Mesenchymal stem cell (in vitro differentiated cells and primary cell): ENCODE data around the gene RENBP.

Source experiments
- DNase-seq: peaks from one replicate; pipeline ENCODE4 v3.0.0-alpha.2; 2013
- H2AFZ ChIP-seq: one replicate; pipeline ENCODE4 v1.6.1; 2013; ENCODE audit warnings: low read depth, mild to moderate bottlenecking, control low read depth, inconsistent platforms, low read length, moderate library complexity
- H2AK5ac ChIP-seq: 2 replicates; pipeline ENCODE4 v1.6.1; 2013; ENCODE audit warnings: low read length, moderate library complexity, mild to moderate bottlenecking, inconsistent platforms; ENCODE audit not compliant: severe bottlenecking
- H2BK120ac ChIP-seq: one replicate; pipeline ENCODE4 v1.6.1; 2013; ENCODE audit warnings: low read depth, mild to moderate bottlenecking, inconsistent platforms, low read length, moderate library complexity
- H2BK12ac ChIP-seq, 2 experiments: one replicate each; pipeline ENCODE4 v1.6.1; 2013; ENCODE audit warnings: inconsistent platforms in 2 of 2, low read length in 2 of 2, mild to moderate bottlenecking in 2 of 2, moderate library complexity in 2 of 2, control low read depth in 1 of 2
- H2BK15ac ChIP-seq: one replicate; pipeline ENCODE4 v1.6.1; 2013; ENCODE audit warnings: mild to moderate bottlenecking, low read depth, inconsistent platforms; ENCODE audit not compliant: poor library complexity, severe bottlenecking
- H2BK5ac ChIP-seq: 2 replicates; pipeline ENCODE4 v1.6.1; 2013; ENCODE audit warnings: low read depth, mild to moderate bottlenecking, low read length, control low read depth, inconsistent platforms; ENCODE audit not compliant: poor library complexity, severe bottlenecking
- H3K14ac ChIP-seq, 2 experiments: one replicate each; pipeline ENCODE4 v1.6.1; 2013; ENCODE audit warnings: inconsistent platforms in 2 of 2, low read length in 2 of 2, control low read depth in 1 of 2, mild to moderate bottlenecking in 1 of 2, moderate library complexity in 1 of 2
- H3K18ac ChIP-seq, 2 experiments: one replicate each; pipeline ENCODE4 v1.6.1; 2013; ENCODE audit warnings: inconsistent platforms in 2 of 2, low read length in 2 of 2, control low read depth in 1 of 2, low read depth in 1 of 2, mild to moderate bottlenecking in 1 of 2
- H3K23ac ChIP-seq, 2 experiments: one replicate each; pipeline ENCODE4 v1.6.1; 2013; ENCODE audit warnings: inconsistent platforms in 2 of 2, low read length in 2 of 2, mild to moderate bottlenecking in 2 of 2, moderate library complexity in 2 of 2, control low read depth in 1 of 2
- H3K27ac ChIP-seq: 2 replicates; pipeline ENCODE4 v1.5.1; 2013; ENCODE audit warnings: mild to moderate bottlenecking, moderate library complexity, low read length, control low read depth, inconsistent platforms; ENCODE audit not compliant: poor library complexity, severe bottlenecking
- H3K27me3 ChIP-seq, 2 experiments: 2 replicates each; pipeline versions ENCODE4 v1.6.1 to v1.7.0; 2013; ENCODE audit warnings: low read length in 2 of 2, mild to moderate bottlenecking in 2 of 2, moderate library complexity in 2 of 2, control low read depth in 1 of 2, inconsistent platforms in 1 of 2; ENCODE audit not compliant: control insufficient read depth in 1 of 2, insufficient read depth in 1 of 2
- H3K36me3 ChIP-seq, 2 experiments: 2 replicates each; pipeline versions ENCODE4 v1.6.1 to v1.7.0; 2013; ENCODE audit warnings: low read length in 2 of 2, control low read depth in 1 of 2, inconsistent platforms in 1 of 2, low read depth in 1 of 2, mild to moderate bottlenecking in 1 of 2; ENCODE audit not compliant: insufficient read depth in 2 of 2, control insufficient read depth in 1 of 2
- H3K4ac ChIP-seq, 2 experiments: one replicate each; pipeline ENCODE4 v1.6.1; 2013; ENCODE audit warnings: inconsistent platforms in 2 of 2, low read length in 2 of 2, mild to moderate bottlenecking in 2 of 2, moderate library complexity in 2 of 2, control low read depth in 1 of 2, low read depth in 1 of 2
- H3K4me1 ChIP-seq: 2 replicates; pipeline ENCODE4 v1.6.1; 2013; ENCODE audit warnings: low read depth, low read length, control low read depth; ENCODE audit not compliant: control insufficient read depth, insufficient read depth
- H3K4me2 ChIP-seq: 2 replicates; pipeline ENCODE4 v1.6.1; 2013; ENCODE audit warnings: low read length, mild to moderate bottlenecking, inconsistent platforms; ENCODE audit not compliant: poor library complexity, severe bottlenecking
- H3K4me3 ChIP-seq, 2 experiments: 2 replicates each; pipeline versions ENCODE4 v1.5.1 to v1.7.0; 2013; ENCODE audit warnings: low read length in 2 of 2, mild to moderate bottlenecking in 2 of 2, control low read depth in 1 of 2, low read depth in 1 of 2; ENCODE audit not compliant: insufficient read depth in 1 of 2
- H3K79me1 ChIP-seq: replicated peaks from 2 replicates; pipeline ENCODE4 v1.6.1; 2013; ENCODE audit warnings: mild to moderate bottlenecking, control low read depth, low read length, inconsistent platforms; ENCODE audit not compliant: poor library complexity, severe bottlenecking
- H3K9ac ChIP-seq: 2 replicates; pipeline ENCODE4 v1.7.0; 2013; ENCODE audit warnings: mild to moderate bottlenecking, low read length, moderate library complexity
- H3K9me3 ChIP-seq: 2 replicates; pipeline ENCODE4 v1.7.0; 2013; ENCODE audit warnings: mild to moderate bottlenecking, low read length; ENCODE audit not compliant: control insufficient read depth
- H4K8ac ChIP-seq: one replicate; pipeline ENCODE4 v1.6.1; 2013; ENCODE audit warnings: inconsistent platforms, mild to moderate bottlenecking, low read length, moderate library complexity
- H4K91ac ChIP-seq: one replicate; pipeline ENCODE4 v1.6.1; 2013; ENCODE audit warnings: mild to moderate bottlenecking, low read length, inconsistent platforms
- WGBS: methylation state at CpG from one replicate; pipeline ENCODE4 v1.1.7; 2013; ENCODE audit warnings: mixed read lengths; 5-methylcytosine and 5-hydroxymethylcytosine counted together

The RENBP gene

DNA sequence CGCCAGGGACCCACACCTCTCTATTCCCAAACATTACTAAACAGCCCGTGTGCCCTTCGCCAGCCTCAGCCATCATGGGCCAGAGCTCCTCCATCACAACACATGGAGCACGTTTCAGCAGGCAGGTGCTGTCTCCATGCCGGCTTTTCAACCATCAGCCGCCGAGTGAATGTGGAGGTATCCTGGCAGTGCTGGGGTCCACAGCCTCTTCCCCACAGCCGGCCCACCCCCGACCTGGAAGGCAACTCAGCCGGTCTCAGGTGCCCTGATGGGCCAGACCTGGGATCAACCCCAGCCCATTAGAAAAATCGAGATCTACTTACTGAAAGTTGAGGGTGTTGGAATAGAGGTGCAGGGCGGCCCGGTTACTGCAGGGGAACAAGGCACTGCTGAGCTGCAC lies 12.7 kb downstream of the RENBP start:
- no peak for DNase-seq
- no peak overlapping the region for H4K91ac ChIP-seq
- peaks cover 34 to 37% of the 10 kb centered on the region in 2 experiments for H3K36me3 ChIP-seq
- no peak overlapping the region for H2AK5ac ChIP-seq
- peaks cover 16% of the 10 kb centered on the region for H3K4me1 ChIP-seq
- H3K4me3 ChIP-seq = no peak overlapping the region
- no peak overlapping the region for H3K23ac ChIP-seq
- no peak overlapping the region for H3K9ac ChIP-seq
- no peak overlapping the region for H3K14ac ChIP-seq
- no peak overlapping the region for H2BK5ac ChIP-seq
- no peak overlapping the region for H2AFZ ChIP-seq
- WGBS = 97% methylated on average over 13 of the region's 13 CpGs
- H3K4me2 ChIP-seq = no peak overlapping the region
- no peak overlapping the region for H2BK15ac ChIP-seq
- no peaks in the 10 kb centered on the region for H3K27me3 ChIP-seq
- no peak overlapping the region for H3K4ac ChIP-seq
- H4K8ac ChIP-seq = no peak overlapping the region
- H2BK120ac ChIP-seq = no peak overlapping the region
- no peaks in the 10 kb centered on the region for H3K9me3 ChIP-seq
- no peak overlapping the region for H3K18ac ChIP-seq
- H2BK12ac ChIP-seq = no peak overlapping the region
- H3K79me1 ChIP-seq = peaks cover 5% of the 10 kb centered on the region
- no peak overlapping the region for H3K27ac ChIP-seq

DNA sequence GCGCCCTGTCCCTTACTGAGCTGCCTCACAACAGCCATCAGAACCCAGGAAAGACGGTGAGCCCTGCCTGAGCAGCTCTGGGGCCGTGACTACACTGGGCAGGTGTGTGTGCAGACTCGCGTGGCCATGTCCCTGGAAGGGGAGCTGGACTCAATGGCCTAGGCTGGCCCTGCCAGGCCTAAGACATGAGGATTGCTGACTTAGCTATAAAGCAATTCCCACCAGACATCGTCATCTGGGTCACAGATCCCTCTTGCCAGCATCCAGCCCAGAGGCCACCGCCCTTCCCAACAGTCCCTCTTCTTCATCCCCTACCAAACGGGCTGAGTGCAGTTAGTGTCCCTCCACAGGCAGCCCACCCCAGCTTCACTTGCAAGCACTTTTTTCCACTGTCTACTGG lies 13.3 kb downstream of the RENBP start:
- Histone ChIP-seq H3K4me2 (no peak overlapping the region), H2BK5ac (no peak overlapping the region), H2BK120ac (no peak overlapping the region), H3K23ac (no peak overlapping the region), H4K8ac (no peak overlapping the region), H3K14ac (no peak overlapping the region), H3K4me1 (peaks cover 22% of the 10 kb centered on the region), H3K9ac (no peak overlapping the region), H3K27me3 (peaks cover 0 to 3% of the 10 kb centered on the region in 2 experiments), H3K4ac (no peak overlapping the region), H3K79me1 (peaks cover 5% of the 10 kb centered on the region), H3K36me3 (peaks cover 34 to 37% of the 10 kb centered on the region in 2 experiments), H2AK5ac (no peak overlapping the region), H3K18ac (no peak overlapping the region), H2AFZ (no peak overlapping the region), H3K9me3 (no peaks in the 10 kb centered on the region), H2BK15ac (no peak overlapping the region), H3K4me3 (no peak overlapping the region), H4K91ac (no peak overlapping the region), H2BK12ac (peak overlapping the region in 1 of 2 experiments; percentile 39), H3K27ac (no peak overlapping the region)
- DNase-seq = no peak
- WGBS = 98% methylated on average over 6 of the region's 8 CpGs

DNA sequence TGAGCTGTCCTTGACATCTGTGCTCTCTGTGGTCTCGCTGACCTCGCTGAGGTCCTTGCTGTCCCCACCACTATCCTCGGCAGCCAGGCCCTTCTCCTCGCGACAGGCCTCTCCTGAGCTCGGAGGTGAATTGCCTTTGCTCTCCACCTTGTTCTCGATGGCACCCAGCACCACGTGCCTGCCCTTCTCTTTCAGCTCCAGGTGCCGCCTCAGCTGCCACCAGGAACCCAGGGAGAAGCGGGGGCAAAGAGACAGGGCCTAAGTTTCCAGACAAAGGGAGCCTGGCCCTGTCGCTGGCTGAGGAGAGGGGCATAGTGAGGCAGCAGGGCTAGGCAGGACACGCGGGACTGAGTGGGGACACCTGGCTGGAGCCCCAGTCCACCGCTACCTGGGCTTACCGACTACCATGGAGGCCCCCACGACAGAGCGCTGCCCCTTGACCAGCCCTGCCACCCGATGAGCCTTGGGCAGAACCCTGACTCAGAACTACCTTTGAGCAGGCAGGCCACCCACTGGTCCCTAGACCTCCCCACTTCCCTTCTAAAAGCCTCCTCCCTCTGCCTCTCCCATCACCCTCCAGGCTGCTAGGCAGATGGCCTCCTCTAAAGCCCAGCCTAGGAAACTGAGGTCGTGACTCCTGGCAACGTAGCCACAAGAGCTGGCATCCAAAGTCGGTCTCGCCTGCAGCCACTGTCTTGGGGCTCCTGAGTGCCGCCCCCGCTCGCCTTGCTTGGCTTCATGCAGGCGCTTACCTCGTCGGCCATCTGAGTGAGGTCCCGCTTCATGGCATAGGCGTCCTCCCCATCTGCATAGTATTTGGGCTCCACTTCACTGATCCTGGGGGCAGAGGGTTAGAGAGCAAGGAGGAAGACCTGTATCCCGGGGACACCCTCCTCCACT lies 14.2 kb downstream of the RENBP start:
- H3K18ac ChIP-seq = no peak overlapping the region
- no peak overlapping the region for H2BK12ac ChIP-seq
- no peaks in the 10 kb centered on the region for H3K9me3 ChIP-seq
- H3K4ac ChIP-seq = no peak overlapping the region
- H3K9ac ChIP-seq = no peak overlapping the region
- no peak overlapping the region for H2AK5ac ChIP-seq
- no peak overlapping the region for H2BK5ac ChIP-seq
- peaks cover 23% of the 10 kb centered on the region for H3K4me1 ChIP-seq
- H2BK15ac ChIP-seq = no peak overlapping the region
- H3K4me3 ChIP-seq = no peak overlapping the region
- WGBS = 89% methylated on average over 25 of the region's 31 CpGs
- peaks cover 5% of the 10 kb centered on the region for H3K79me1 ChIP-seq
- no peak overlapping the region for H4K8ac ChIP-seq
- peaks cover 0 to 10% of the 10 kb centered on the region in 2 experiments for H3K27me3 ChIP-seq
- no peak overlapping the region for H2AFZ ChIP-seq
- no peak overlapping the region for H3K23ac ChIP-seq
- DNase-seq = no peak
- peaks cover 34 to 37% of the 10 kb centered on the region in 2 experiments for H3K36me3 ChIP-seq
- H3K14ac ChIP-seq = no peak overlapping the region
- H2BK120ac ChIP-seq = no peak overlapping the region
- no peak overlapping the region for H4K91ac ChIP-seq
- H3K27ac ChIP-seq = no peak overlapping the region
- no peak overlapping the region for H3K4me2 ChIP-seq

DNA sequence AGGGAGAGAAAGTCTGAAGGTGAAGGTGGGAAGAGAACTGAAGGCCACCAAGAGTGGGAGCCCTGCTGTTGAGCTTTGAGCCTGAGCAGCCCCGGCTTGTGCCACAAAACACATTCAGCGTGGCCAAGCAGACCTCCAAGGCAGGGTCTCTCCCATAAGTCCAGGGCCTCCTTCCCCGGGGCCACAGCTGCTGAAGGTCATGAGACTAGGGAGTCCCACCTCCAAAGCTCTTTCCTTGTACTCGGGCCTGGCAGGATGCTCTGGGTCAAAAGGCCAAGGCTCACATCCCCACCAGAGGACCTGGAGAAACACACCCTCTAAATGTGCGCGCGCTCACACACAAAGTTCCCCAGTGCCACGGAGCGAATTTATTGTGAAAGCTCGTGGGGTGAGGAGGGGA lies 14.9 kb downstream of the RENBP start:
- no peak overlapping the region for H2BK12ac ChIP-seq
- H3K79me1 ChIP-seq = peaks cover 5% of the 10 kb centered on the region
- H2BK15ac ChIP-seq = no peak overlapping the region
- no peak overlapping the region for H2AFZ ChIP-seq
- H3K4ac ChIP-seq = no peak overlapping the region
- no peak overlapping the region for H3K18ac ChIP-seq
- H3K14ac ChIP-seq = no peak overlapping the region
- H3K9me3 ChIP-seq = no peaks in the 10 kb centered on the region
- no peak overlapping the region for H2BK5ac ChIP-seq
- H3K36me3 ChIP-seq = peaks cover 34 to 37% of the 10 kb centered on the region in 2 experiments
- H4K91ac ChIP-seq = no peak overlapping the region
- H3K23ac ChIP-seq = no peak overlapping the region
- no peak overlapping the region for H4K8ac ChIP-seq
- DNase-seq = no peak
- 87% methylated on average over 4 of the region's 10 CpGs for WGBS
- H2BK120ac ChIP-seq = no peak overlapping the region
- peaks cover 22% of the 10 kb centered on the region for H3K4me1 ChIP-seq
- no peak overlapping the region for H3K4me3 ChIP-seq
- H2AK5ac ChIP-seq = no peak overlapping the region
- no peak overlapping the region for H3K4me2 ChIP-seq
- no peak overlapping the region for H3K27ac ChIP-seq
- no peak overlapping the region for H3K9ac ChIP-seq
- H3K27me3 ChIP-seq = peaks cover 0 to 16% of the 10 kb centered on the region in 2 experiments
